OCI-LY3 (cell line): ENCODE measurements around the gene TMPRSS13.

ENCODE experiments used
- CTCF ChIP-seq: fragments of 200-600, 300-600 bp; sonication (generic); IDR thresholded peaks from 2 replicates; pipeline ENCODE4 v1.5.1; 2014; ENCODE audit warnings: antibody characterized with exemption, low read length, low read depth
- EZH2phosphoT487 ChIP-seq: fragments of 200-600 bp; shearing (Covaris generic); IDR thresholded peaks from 2 replicates; pipeline ENCODE4 v1.6.1; 2018; ENCODE audit warnings: antibody characterized with exemption, mixed run types, low read depth

DNA sequence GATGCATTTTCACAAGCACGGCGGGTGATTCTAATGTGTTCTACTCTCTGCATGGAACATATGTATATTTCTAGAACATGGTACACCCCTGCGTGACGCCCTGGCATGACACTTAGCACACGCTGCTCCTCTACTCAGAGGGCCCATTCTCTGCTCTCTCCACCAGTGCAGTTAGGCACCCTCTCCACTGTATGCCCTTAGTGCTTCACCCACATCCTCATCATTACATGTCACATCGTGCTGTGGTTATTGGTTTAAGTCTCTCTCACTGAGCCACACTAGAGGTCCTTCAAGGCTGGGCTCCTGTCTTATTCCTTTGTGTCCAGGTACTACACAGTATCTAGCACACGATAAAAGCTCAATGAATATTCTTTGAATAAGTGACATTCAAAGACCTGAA, 16.7 kb downstream of the TMPRSS13 start:
- no peak for TF ChIP-seq CTCF
- TF ChIP-seq EZH2phosphoT487: no peak
